Upper lobe of left lung (tissue), 4 donors: Measurements from ENCODE around the gene SMIM28.

Experiments
- POLR2A ChIP-seq, 4 donors: fragments of 450-650 bp; IDR thresholded peaks; one replicate each; pipeline ENCODE4 v1.5.1; 2016 to 2017; ENCODE audit warnings: antibody characterized with exemption in 4 of 4, mild to moderate bottlenecking in 2 of 4
- POLR2AphosphoS5 ChIP-seq, 2 donors: sonication (generic); formaldehyde crosslinking; IDR thresholded peaks; one replicate each; pipeline ENCODE4 v1.5.1; 2017; ENCODE audit warnings: antibody characterized with exemption in 2 of 2

DNA sequence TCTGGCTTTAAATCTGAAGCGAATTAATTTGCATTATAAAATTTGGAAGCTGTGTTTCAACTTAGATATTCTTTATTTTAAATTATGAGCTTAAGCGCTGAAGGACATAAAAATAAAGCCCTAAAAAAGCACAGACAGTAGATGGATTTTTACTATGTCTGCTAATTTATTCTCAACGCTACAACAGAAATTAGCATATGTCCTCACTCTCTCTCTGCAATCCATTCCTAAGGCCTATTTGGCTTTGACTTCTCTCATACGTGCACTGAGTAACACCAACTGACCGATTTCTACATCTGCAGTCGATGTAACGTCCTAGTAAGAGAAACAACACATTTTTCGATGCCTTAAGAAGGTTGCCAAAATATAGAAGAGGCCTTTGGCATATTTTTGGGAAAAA, 50.0 kb downstream of the SMIM28 start:
- TF ChIP-seq POLR2A (IDR thresholded peaks at IDR 0.05) (no peak), POLR2AphosphoS5 (IDR thresholded peaks at IDR 0.05) (no peak)
